HG02759 (cell line): ENCODE measurements around the gene FBXO22.
A peak's percentile ranks its signal among the peaks of the same experiment; 100 is the strongest.
"Not testable (repeated sequence)": the region's sequence is repeated elsewhere in the genome, so short reads cannot be mapped to it uniquely, and the experiment has no call there.

Experiments used
- ATAC-seq: cut with Tn5 transposase; IDR thresholded peaks from one replicate; pipeline ENCODE4 v1.9.1; 2021; ENCODE audit warnings: mild to moderate bottlenecking, moderate library complexity; ENCODE audit not compliant: unreplicated experiment

The FBXO22 gene

GRCh38 chr15:75903331-75904239 is at the start of gene FBXO22:
Gene FBXO22 (plus strand): TSS chr15:75903878. CDS start chr15:75903964, 86 bp downstream.
- ATAC-seq = peak; percentile 94

DNA sequence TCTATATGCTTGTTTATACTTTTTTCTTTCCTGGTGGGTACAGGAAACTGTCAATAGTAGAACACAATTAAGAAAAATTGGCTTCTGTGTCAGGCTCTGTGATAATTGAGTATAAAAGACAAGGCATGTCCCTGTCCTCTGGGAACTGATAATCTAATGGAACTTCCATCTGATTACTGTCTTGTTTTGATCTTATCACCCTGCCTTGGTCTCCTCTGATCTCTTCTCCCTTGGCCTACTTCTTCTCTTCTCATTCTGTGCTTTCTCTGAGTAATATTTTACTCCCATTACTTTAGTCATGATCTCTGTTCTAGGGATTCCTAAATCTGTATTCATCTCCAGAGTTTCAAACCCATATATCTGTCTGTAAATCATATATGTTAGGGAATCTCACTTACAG is 45.8 kb upstream of the FBXO22 start:
- no peak for ATAC-seq

GRCh38 chr15:75861750-75862402 is 41.8 kb upstream of the FBXO22 start:
- no peak for ATAC-seq

GRCh38 chr15:75862796-75863195 is 40.9 kb upstream of the FBXO22 start:
- no peak for ATAC-seq

DNA sequence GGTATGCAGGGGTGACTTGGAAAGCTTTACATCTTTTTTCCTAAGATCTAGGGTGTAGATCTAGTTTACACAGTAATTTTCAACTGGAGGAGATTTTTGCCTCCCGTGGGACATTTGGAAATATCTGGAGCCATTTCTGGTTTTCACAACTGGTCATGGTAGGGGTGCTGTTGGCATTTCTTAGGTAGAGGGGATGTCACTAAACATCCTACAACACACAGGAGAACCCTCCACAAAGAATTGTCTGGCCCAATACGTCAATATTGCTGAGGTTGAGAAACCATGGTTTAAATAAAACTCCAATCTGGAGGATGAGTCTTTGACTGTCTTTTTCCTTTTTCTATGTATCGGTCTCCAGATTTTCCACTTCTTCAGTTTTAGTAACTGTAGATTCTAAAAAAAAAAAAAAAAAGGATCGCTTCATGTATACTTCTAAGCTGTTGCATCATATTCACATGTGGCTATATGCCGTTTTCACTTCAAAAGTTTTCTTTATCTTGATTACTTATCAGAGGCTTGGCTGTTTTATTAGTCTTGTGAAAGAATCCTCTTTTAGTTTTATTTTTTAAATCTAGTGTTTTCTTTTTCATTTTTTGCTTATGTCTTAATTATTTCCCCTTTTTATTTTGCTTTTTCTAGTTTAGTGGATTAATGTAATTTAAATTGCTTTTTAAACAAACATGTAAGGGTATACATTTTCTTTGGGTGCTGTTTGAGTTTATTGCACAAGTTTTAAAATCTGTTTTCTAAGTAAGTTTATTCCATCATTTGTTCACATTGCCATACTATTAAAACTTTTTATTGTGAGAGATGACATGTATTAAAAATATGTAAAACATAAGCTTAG is 39.2 kb upstream of the FBXO22 start:
- no peak for ATAC-seq

DNA sequence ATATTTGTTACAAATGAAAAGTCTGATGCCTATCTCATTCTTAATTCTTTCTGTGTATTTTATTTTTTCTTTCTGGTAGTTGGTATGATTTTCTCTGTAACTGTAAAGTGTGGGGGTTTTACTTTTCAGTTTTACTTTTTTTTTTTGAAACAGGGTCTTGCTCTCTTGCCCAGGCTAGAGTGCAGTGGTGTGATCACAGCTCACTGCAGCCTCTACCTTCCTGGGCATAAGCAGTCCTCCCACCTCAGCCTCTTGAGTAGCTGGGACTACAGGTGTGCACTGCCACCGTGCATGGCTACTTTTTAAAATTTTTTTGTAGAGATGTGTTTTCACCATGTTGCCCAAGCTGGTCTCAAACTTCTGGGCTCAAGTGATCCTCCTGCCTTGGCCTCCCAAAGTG is 37.6 kb upstream of the FBXO22 start:
- ATAC-seq = not testable (repeated sequence)

- ATAC-seq = no peak
Measured at GRCh38 chr15:75866916-75867315, 36.8 kb upstream of the FBXO22 start.

GRCh38 chr15:75867449-75867848 is 36.2 kb upstream of the FBXO22 start:
- ATAC-seq = no peak

- ATAC-seq = no peak
Measured at GRCh38 chr15:75868019-75868418, 35.7 kb upstream of the FBXO22 start.

- ATAC-seq = no peak
Measured at GRCh38 chr15:75869446-75869845, 34.2 kb upstream of the FBXO22 start.

DNA sequence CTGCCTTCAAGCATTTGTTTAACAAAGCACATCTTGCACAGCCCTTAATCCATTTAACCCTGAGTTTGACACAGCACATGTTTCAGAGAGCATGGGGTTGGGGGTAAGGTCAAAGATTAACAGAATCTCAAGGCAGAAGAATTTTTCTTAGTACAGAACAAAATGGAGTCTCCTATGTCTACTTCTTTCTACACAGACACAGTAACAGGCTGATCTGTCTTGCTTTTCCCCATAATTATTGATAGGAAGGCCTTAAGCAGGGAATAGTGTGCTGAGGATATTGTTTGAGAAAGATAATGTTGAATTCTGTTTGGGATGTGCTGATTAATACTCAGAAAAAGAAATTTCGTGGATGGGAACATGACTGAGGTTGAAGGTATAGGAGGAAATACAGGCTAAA is 32.1 kb upstream of the FBXO22 start:
- not testable (repeated sequence) for ATAC-seq

- ATAC-seq = no peak
Measured at GRCh38 chr15:75872403-75872990, 31.2 kb upstream of the FBXO22 start.

- no peak for ATAC-seq
Measured at GRCh38 chr15:75884041-75884440, 19.6 kb upstream of the FBXO22 start.

- ATAC-seq = no peak
Measured at GRCh38 chr15:75887178-75887577, 16.5 kb upstream of the FBXO22 start.

DNA sequence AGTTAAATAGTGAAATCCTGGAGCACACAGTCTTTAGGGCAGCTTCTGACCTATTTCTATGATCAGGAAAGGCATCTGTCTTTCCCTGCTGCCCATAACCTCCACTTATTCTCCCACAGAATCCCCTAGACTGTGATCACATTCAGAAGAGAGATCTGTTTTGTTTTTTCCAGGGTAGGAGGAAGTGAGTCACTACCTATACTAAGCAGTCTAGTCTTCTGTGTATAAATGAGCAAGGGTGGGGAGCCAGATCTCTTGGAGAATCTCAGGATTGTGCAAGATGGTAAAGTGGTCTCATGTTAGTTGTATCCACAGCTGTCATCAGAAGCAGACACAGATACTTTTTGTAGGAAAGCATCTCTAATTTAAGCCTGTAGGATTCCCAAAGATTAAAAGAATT is 11.8 kb upstream of the FBXO22 start:
- no peak for ATAC-seq

- ATAC-seq = no peak
Measured at GRCh38 chr15:75895731-75896130, 7.9 kb upstream of the FBXO22 start.

- no peak for ATAC-seq
Measured at GRCh38 chr15:75900577-75900976, 3.1 kb upstream of the FBXO22 start.

DNA sequence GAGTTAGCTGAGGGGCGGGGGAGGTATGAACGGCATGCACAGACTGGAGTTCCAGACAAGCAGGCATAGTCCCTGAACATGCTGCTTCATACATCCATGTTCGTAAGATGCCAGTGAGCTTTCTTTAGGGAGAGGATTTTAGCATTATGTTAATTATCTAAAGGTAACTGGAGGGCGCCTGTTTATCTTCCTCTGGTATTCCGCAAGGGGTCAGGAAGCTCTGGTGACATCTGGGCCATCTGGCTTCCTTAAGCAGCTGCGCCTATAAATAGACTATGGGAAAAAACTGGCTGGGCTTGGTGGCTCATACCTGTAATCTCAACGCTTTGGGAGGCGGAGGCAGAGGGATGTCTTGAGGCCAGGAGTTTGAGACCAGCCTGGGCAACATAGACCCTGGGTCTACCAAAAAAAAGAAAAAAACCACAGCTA is 1.5 kb upstream of the FBXO22 start:
- no peak for ATAC-seq

DNA sequence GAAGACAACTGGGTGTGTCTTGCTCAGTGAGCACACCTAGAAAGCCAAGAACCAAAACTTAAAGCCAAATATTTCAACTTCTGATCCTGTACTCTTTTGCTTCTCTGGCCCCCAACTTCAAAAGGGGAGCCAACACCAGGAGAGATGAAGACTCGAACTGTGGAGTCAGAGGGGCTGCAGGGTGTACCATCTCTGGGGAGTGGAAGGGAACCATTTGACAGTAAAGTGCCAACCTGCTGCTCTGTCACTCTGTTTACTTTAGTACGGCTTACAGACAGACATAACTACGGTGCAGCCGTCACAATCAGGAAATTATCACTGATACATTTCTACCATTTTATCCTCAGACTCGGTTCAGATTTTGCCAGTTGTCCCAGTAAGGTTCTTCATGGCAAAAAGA is 1.6 kb downstream of the FBXO22 start:
- no peak for ATAC-seq

DNA sequence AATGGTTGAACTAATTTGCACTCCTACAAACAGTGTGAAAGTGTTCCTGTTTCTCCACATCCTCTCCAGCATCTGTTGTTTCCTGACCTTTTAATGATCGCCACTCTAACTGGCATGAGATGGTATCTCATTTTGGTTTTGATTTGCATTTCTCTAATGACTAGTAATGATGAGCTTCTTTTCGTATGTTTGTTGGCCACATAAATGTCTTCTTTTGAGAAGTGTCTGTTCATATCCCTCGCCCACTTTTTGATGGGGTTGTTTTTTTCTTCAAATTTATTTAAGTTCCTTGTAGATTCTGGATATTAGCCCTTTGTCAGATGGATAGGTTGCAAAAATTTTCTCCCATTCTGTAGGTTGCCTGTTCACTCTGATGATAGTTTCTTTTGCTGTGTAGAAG is 6.7 kb downstream of the FBXO22 start:
- ATAC-seq = not testable (repeated sequence)

DNA sequence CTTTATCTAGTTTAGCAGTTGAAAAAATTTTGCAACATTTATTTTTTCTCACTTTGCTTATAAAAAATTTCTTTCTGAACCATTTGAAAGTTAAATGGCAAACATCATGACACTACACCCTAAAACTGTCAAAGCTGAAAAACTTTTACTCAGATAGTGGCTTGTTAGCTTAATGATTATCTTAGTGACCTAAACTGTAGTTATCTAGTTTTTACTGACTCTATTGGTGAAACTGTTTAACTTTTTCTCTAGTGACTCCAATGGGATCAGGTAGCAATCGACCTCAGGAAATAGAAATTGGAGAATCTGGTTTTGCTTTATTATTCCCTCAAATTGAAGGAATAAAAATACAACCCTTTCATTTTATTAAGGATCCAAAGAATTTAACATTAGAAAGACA is 13.3 kb downstream of the FBXO22 start:
- no peak for ATAC-seq
